Transverse colon (tissue), 4 donors: ENCODE measurements around the gene TBC1D10B. TPM values are rescaled to one million over a fixed set of nuclear protein-coding genes. Genes with fewer than 3 reads are reported as not detected.

ENCODE experiments used
- DNase-seq: peaks from one replicate; pipeline ENCODE4 v3.0.0-alpha.2; 2019
- H3K27ac ChIP-seq, 4 donors: fragments of 200-600 bp; sonication (generic); 2 replicates each; pipeline ENCODE4 v1.5.1; 2016 to 2018; ENCODE audit warnings: inconsistent platforms in 4 of 4
- H3K27me3 ChIP-seq: fragments of 200-600 bp; sonication (generic); 2 replicates; pipeline ENCODE4 v1.5.1; 2017; ENCODE audit warnings: inconsistent platforms
- H3K36me3 ChIP-seq, 4 donors: fragments of 200-600 bp; sonication (generic); 2 replicates each; pipeline ENCODE4 v1.5.1; 2017 to 2019; ENCODE audit warnings: inconsistent platforms in 4 of 4
- H3K4me1 ChIP-seq, 4 donors: fragments of 200-600 bp; sonication (generic); 2 replicates each; pipeline ENCODE4 v1.5.1; 2017 to 2020; ENCODE audit warnings: inconsistent platforms in 4 of 4
- H3K4me3 ChIP-seq, 4 donors: fragments of 200-600 bp; sonication (generic); 1 replicate in 1 of 4; 2 replicates in 3 of 4; pipeline versions ENCODE4 v1.5.1 to v1.6.1; 2017 to 2019; ENCODE audit warnings: inconsistent platforms in 4 of 4
- H3K9me3 ChIP-seq, 2 donors: fragments of 200-600 bp; sonication (generic); 2 replicates each; pipeline ENCODE4 v1.5.1; 2017 to 2019; ENCODE audit warnings: inconsistent platforms in 2 of 2
- CTCF ChIP-seq, 5 experiments: fragments of 200-600 bp in 3 of 5; fragments of 450-650 bp in 2 of 5; sonication (generic) in 3 of 5; IDR thresholded peaks; 1 replicate in 2 of 5; 2 replicates in 3 of 5; pipeline ENCODE4 v1.5.1; 2016 to 2017; ENCODE audit warnings: antibody characterized with exemption in 5 of 5, inconsistent platforms in 3 of 5, mild to moderate bottlenecking in 2 of 5, moderate library complexity in 1 of 5
- EP300 ChIP-seq: sonication (generic); formaldehyde crosslinking; IDR thresholded peaks from one replicate; pipeline ENCODE4 v1.6.1; 2017; ENCODE audit warnings: antibody characterized with exemption, low read depth
- POLR2A ChIP-seq: fragments of 450-650 bp; IDR thresholded peaks from one replicate; pipeline ENCODE4 v1.6.1; 2016; ENCODE audit warnings: antibody characterized with exemption, mild to moderate bottlenecking, moderate library complexity
- POLR2AphosphoS5 ChIP-seq, 3 donors: sonication (generic); formaldehyde crosslinking; IDR thresholded peaks; one replicate each; pipeline ENCODE4 v1.6.1; 2016; ENCODE audit warnings: antibody characterized with exemption in 3 of 3
- WGBS, 2 donors: methylation state at CpG; one replicate each; pipeline ENCODE4 v1.1.5; 2018; ENCODE audit warnings: low coverage in 1 of 2; 5-methylcytosine and 5-hydroxymethylcytosine counted together
- in situ Hi-C, 4 donors: fragments of 200-750 bp; cut with MboI; loops; one replicate each; pipeline versions ENCODE4 v1.15.0 to v1.15.1; 2017; ENCODE audit warnings: low sequenced_read_pairs in 3 of 4, low pct_ligation_motif_present in 1 of 4, low pct_unique_long_range_greater_than_20kb in 1 of 4
- intact Hi-C: fragments of 100-400 bp; cut with DNase I; formaldehyde crosslinking; loops from one replicate; pipeline ENCODE4 v1.15.1; 2023; ENCODE audit warnings: low total_unique reads
- total RNA-seq, 4 donors: library from RNA; depleted of rRNA; stranded (reverse); fragments of >200 nt; gene quantifications; one replicate each; pipeline ENCODE4 v1.1.0, GENCODE V29; 2016

Gene TBC1D10B
- total RNA-seq, 4 donors from 2014 or later = 32.5 to 62.9 (median 40.3) TPM

GRCh38 chr16:30380803-30381208 lies 10.5 kb upstream of the TBC1D10B start:
- WGBS, 2 donors = 75% methylated on average over 6 of the region's 6 CpGs; no CpG with 5 or more reads in 1 of the 2 donors
- no peak overlapping the region for H3K4me3 ChIP-seq
- intact Hi-C loops (no loop called here), in situ Hi-C loops (no loop called here)
- DNase-seq = no peak
- peak overlapping the region in 1 of 4 donors; percentile 17 for H3K27ac ChIP-seq
- no peaks in the 10 kb centered on the region for H3K36me3 ChIP-seq
- H3K9me3 ChIP-seq = no peaks in the 10 kb centered on the region
- H3K4me1 ChIP-seq = peaks cover 10 to 20% (median 16%) of the 10 kb centered on the region in 4 donors
- TF ChIP-seq EP300 (no peak), CTCF (IDR thresholded peaks at IDR 0.05) (no peak), POLR2AphosphoS5 (IDR thresholded peaks at IDR 0.05) (no peak)
- no peaks in the 10 kb centered on the region for H3K27me3 ChIP-seq

GRCh38 chr16:30380072-30380802 lies 9.9 kb upstream of the TBC1D10B start:
- WGBS, 2 donors = 80 to 87% methylated on average over 2 to 4 of the region's 4 CpGs
- intact Hi-C loops = no loop called here
- DNase-seq = no peak

GRCh38 chr16:30379158-30379783 lies 9.0 kb upstream of the TBC1D10B start:
- H3K27me3 ChIP-seq = no peaks in the 10 kb centered on the region
- TF ChIP-seq CTCF (IDR thresholded peaks at IDR 0.05) (peak in 1 of 5 experiments; percentile 15), POLR2A (no peak)
- in situ Hi-C loops = no loop called here
- no peak for DNase-seq
- H3K27ac ChIP-seq = peak overlapping the region; percentile 96 to 100 (median 100)
- H3K36me3 ChIP-seq = no peaks in the 10 kb centered on the region
- H3K4me3 ChIP-seq = peak overlapping the region; percentile 32 to 66 (median 50)
- no peaks in the 10 kb centered on the region for H3K9me3 ChIP-seq
- intact Hi-C loops = no loop called here
- H3K4me1 ChIP-seq = peaks cover 10 to 20% (median 16%) of the 10 kb centered on the region in 4 donors
- WGBS, 2 donors = 32 to 64% methylated on average over 2 to 27 of the region's 27 CpGs

More at GRCh38 chr16:30380072-30380802, 9.9 kb upstream of the TBC1D10B start:
- Histone ChIP-seq H3K27me3 (no peaks in the 10 kb centered on the region), H3K36me3 (no peaks in the 10 kb centered on the region), H3K4me3 (no peak overlapping the region), H3K27ac (no peak overlapping the region), H3K9me3 (no peaks in the 10 kb centered on the region), H3K4me1 (peaks cover 10 to 20% (median 16%) of the 10 kb centered on the region in 4 donors)
- TF ChIP-seq EP300 = no peak
- no peak for TF ChIP-seq POLR2AphosphoS5 (IDR thresholded peaks at IDR 0.05)
- no peak for TF ChIP-seq POLR2A
- TF ChIP-seq CTCF (IDR thresholded peaks at IDR 0.05) = no peak
- in situ Hi-C loops = no loop called here

- TF ChIP-seq CTCF (IDR thresholded peaks at IDR 0.05) (peak in 2 of 5 experiments; percentile 7 to 23), POLR2AphosphoS5 (IDR thresholded peaks at IDR 0.05) (peak; percentile 82 to 88 (median 83)), EP300 (no peak), POLR2A (peak; percentile 74)
- no peaks in the 10 kb centered on the region for H3K36me3 ChIP-seq
- H3K4me3 ChIP-seq = peak overlapping the region; percentile 40 to 68 (median 64)
- H3K27ac ChIP-seq = peak overlapping the region; percentile 96 to 100 (median 100)
- in situ Hi-C loops = no loop called here
- WGBS, 2 donors = 0 to 1% methylated on average over 11 to 46 of the region's 67 CpGs
- no peaks in the 10 kb centered on the region for H3K9me3 ChIP-seq
- peak; percentile 100 for DNase-seq
- H3K27me3 ChIP-seq = no peaks in the 10 kb centered on the region
- H3K4me1 ChIP-seq = peaks cover 10 to 20% (median 16%) of the 10 kb centered on the region in 4 donors
- intact Hi-C loops = no loop called here
These were observed 8.2 kb upstream of the TBC1D10B start for GRCh38 chr16:30378236-30379157.
